Heart left ventricle (tissue), 13 donors: ENCODE results near the gene C2CD4D.

Experiments used
- CTCF ChIP-seq, 12 donors: fragments of 200-600 bp; sonication (generic) in 4 of 12; IDR thresholded peaks; one replicate each; pipeline versions ENCODE4 v1.5.0 to v1.8.0; 2018 to 2022; ENCODE audit warnings: antibody characterized with exemption in 12 of 12, mild to moderate bottlenecking in 5 of 12
- POLR2A ChIP-seq, 2 donors: fragments of 450-650 bp; IDR thresholded peaks; one replicate each; pipeline ENCODE4 v1.6.1; 2017; ENCODE audit warnings: antibody characterized with exemption in 2 of 2, mild to moderate bottlenecking in 2 of 2, moderate library complexity in 2 of 2
- donor health status: ischemic (EF 13 %, LVEDD 7.1; RV severe dilation, severe dysfunction).
- donor health status: DM: no; HTN: yes; CAD: no.
- donor health status: DM: no; HTN: no; CAD: no.
- donor health status: ischemic (EF 25% LVEDD 6.9; RV normal size, moderate dysfunction).
- donor health status: ischemic (EF 25% LVEDD 5.7; RV mildly dilated, moderate dysfunction).
- donor health status: ischemic (EF 35%, LVEDD 5.7; RV mildly dilated, moderate dysfunction).
- donor health status: nonischemic (EF 11% LVEDD 7.7; RV severe dilation, severe dysfunction).
- donor health status: DM: yes; HTN: yes; CAD: no.
- donor health status: PGD.
- donor health status: ischemic (EF 29% LVEDD 5.4; RV normal size, mild dysfunction).
- donor health status: nonischemic (EF 23%, LVEDD 6.1; RV moderate dilation, normal function).

DNA sequence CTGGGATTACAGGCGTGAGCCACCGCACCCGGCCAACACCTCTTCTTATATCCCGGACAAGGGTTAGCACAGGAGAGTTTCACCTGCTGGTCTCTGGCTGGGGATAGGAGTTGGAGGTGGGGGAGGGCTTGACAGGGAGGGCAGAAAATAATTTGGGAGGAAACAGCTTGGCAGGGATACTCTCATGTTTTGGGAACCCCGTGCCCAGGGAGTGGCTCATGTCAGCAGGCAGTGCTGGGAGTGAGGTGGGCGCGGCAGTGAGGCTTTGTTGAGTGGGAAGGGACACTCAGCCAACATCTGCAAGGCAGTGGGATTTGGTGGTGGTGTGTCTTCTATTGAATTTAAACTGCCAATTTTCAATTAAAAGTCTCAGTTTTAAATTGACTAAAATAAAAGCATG is 15.0 kb upstream of the C2CD4D start:
- TF ChIP-seq CTCF (IDR thresholded peaks at IDR 0.05) (no peak), POLR2A (IDR thresholded peaks at IDR 0.05) (no peak)
